Lower leg skin (tissue), 3 donors: Measurements from ENCODE around the gene NSUN3.

Source experiments
- POLR2A ChIP-seq, 2 donors: fragments of 450-650 bp; IDR thresholded peaks; one replicate each; pipeline ENCODE4 v1.6.1; 2016 to 2017; ENCODE audit warnings: antibody characterized with exemption in 2 of 2, mild to moderate bottlenecking in 1 of 2, moderate library complexity in 1 of 2
- TF ChIP-seq, protein P1 (sequence below), 3 donors: fragments of 450-650 bp; IDR thresholded peaks; one replicate each; pipeline ENCODE4 v1.5.1; 2016; ENCODE audit warnings: antibody characterized with exemption in 3 of 3, mild to moderate bottlenecking in 3 of 3, moderate library complexity in 2 of 3

DNA sequence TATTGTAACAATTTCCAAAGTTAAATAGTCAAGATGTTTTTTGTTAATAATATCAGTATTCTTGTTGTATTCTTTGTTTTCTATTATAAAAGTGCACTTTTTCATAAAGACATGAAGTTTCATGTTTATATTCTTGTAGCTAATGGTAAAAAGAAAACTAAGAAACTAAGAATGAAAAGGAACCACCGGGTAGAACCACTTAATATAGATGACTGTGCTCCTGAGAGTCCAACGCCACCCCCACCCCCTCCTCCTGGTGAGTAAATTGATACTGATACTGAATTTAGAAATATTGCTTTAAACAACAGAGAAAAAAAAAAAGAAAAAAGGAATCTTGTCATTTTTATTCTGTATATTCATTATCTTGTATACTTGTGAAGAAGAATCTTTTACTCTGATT, 13.6 kb upstream of the NSUN3 start:
- TF ChIP-seq, protein P1, sequence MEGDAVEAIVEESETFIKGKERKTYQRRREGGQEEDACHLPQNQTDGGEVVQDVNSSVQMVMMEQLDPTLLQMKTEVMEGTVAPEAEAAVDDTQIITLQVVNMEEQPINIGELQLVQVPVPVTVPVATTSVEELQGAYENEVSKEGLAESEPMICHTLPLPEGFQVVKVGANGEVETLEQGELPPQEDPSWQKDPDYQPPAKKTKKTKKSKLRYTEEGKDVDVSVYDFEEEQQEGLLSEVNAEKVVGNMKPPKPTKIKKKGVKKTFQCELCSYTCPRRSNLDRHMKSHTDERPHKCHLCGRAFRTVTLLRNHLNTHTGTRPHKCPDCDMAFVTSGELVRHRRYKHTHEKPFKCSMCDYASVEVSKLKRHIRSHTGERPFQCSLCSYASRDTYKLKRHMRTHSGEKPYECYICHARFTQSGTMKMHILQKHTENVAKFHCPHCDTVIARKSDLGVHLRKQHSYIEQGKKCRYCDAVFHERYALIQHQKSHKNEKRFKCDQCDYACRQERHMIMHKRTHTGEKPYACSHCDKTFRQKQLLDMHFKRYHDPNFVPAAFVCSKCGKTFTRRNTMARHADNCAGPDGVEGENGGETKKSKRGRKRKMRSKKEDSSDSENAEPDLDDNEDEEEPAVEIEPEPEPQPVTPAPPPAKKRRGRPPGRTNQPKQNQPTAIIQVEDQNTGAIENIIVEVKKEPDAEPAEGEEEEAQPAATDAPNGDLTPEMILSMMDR (IDR thresholded peaks at IDR 0.05), result no peak
- TF ChIP-seq POLR2A (IDR thresholded peaks at IDR 0.05), result no peak
